Measurements from ENCODE around the gene MAPKAPK5. TPM values are rescaled to one million over a fixed set of nuclear protein-coding genes. Genes with fewer than 3 reads are reported as not detected.

Gene MAPKAPK5
- total RNA-seq, 4 donors from 2014 or later: 73.5 to 768 (median 90.1) TPM

GRCh38 chr12:111870706-111871105 is 28.7 kb downstream of the MAPKAPK5 start:
- DNase-seq: no peak
- H3K27me3 ChIP-seq: no peaks in the 10 kb centered on the region
- WGBS, 2 donors (ENCODE audit: low coverage in 1 of 2): 92 to 100% methylated on average over 2 of the region's 2 CpGs
- H3K27ac ChIP-seq: no peak overlapping the region
- TF ChIP-seq CTCF (IDR thresholded peaks at IDR 0.05) (no peak), POLR2AphosphoS5 (IDR thresholded peaks at IDR 0.05) (no peak), EP300 (IDR thresholded peaks at IDR 0.05; ENCODE audit: low read depth) (no peak), POLR2A (IDR thresholded peaks at IDR 0.05) (no peak)
- no peaks in the 10 kb centered on the region for H3K9me3 ChIP-seq
- in situ Hi-C loops (cut with MboI; ENCODE audit: low pct_ligation_motif_present in 1 of 4, low pct_unique_long_range_greater_than_20kb in 1 of 4, low sequenced_read_pairs in 3 of 4) (no loop called here), intact Hi-C loops (cut with DNase I; ENCODE audit: low total_unique reads) (no loop called here)
- H3K36me3 ChIP-seq: peaks cover 0 to 71% (median 32%) of the 10 kb centered on the region in 4 donors
- H3K4me3 ChIP-seq: no peak overlapping the region
- no peaks in the 10 kb centered on the region for H3K4me1 ChIP-seq

DNA sequence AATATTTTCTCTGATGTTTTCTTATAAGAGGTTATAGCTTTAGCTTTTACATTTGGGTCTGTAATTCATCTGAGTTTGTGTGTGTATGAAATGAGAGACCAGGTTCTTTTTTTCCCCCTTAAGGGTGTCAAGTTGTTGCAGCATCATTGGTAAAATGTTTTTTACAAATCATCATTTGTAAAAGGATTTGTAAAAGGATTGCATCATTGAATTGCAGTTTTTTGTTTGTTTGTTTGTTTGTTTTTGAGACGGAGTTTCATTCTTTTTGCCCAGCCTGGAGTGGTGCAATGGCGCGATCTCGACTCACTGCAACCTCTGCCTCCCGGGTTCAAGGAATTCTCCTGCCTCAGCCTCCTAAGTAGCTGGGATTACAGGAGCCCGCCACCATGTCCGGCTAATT is 31.1 kb downstream of the MAPKAPK5 start:
- no peak for DNase-seq
- no peak for TF ChIP-seq POLR2A (IDR thresholded peaks at IDR 0.05)
- Histone ChIP-seq H3K36me3 (peaks cover 0 to 62% (median 27%) of the 10 kb centered on the region in 4 donors), H3K9me3 (no peaks in the 10 kb centered on the region), H3K27ac (no peak overlapping the region), H3K4me1 (no peaks in the 10 kb centered on the region), H3K27me3 (no peaks in the 10 kb centered on the region), H3K4me3 (no peak overlapping the region)
- WGBS, 2 donors (ENCODE audit: low coverage in 1 of 2): 94% methylated on average over 7 of the region's 7 CpGs; no CpG with 5 or more reads in 1 of the 2 donors
- in situ Hi-C loops (cut with MboI; ENCODE audit: low pct_ligation_motif_present in 1 of 4, low pct_unique_long_range_greater_than_20kb in 1 of 4, low sequenced_read_pairs in 3 of 4): no loop called here
- intact Hi-C loops (cut with DNase I; ENCODE audit: low total_unique reads): no loop called here

- no peak for DNase-seq
- Histone ChIP-seq H3K36me3 (peaks cover 0 to 70% (median 29%) of the 10 kb centered on the region in 4 donors), H3K4me1 (no peaks in the 10 kb centered on the region), H3K4me3 (no peak overlapping the region), H3K27ac (no peak overlapping the region), H3K9me3 (no peaks in the 10 kb centered on the region), H3K27me3 (no peaks in the 10 kb centered on the region)
- intact Hi-C loops (cut with DNase I; ENCODE audit: low total_unique reads) (no loop called here), in situ Hi-C loops (cut with MboI; ENCODE audit: low pct_ligation_motif_present in 1 of 4, low pct_unique_long_range_greater_than_20kb in 1 of 4, low sequenced_read_pairs in 3 of 4) (no loop called here)
- 88% methylated on average over 1 of the region's 1 CpG; no CpG with 5 or more reads in 1 of the 2 donors for WGBS, 2 donors (ENCODE audit: low coverage in 1 of 2)
- TF ChIP-seq POLR2A (IDR thresholded peaks at IDR 0.05): no peak
- no peak for TF ChIP-seq POLR2AphosphoS5 (IDR thresholded peaks at IDR 0.05)
- no peak for TF ChIP-seq EP300 (IDR thresholded peaks at IDR 0.05; ENCODE audit: low read depth)
- TF ChIP-seq CTCF (IDR thresholded peaks at IDR 0.05): no peak
Observed at GRCh38 chr12:111881716-111882115, 39.7 kb downstream of the MAPKAPK5 start.

- in situ Hi-C loops (cut with MboI; ENCODE audit: low pct_ligation_motif_present in 1 of 4, low pct_unique_long_range_greater_than_20kb in 1 of 4, low sequenced_read_pairs in 3 of 4): no loop called here
- no peak for TF ChIP-seq CTCF (IDR thresholded peaks at IDR 0.05)
- no peak for TF ChIP-seq POLR2A (IDR thresholded peaks at IDR 0.05)
- TF ChIP-seq POLR2AphosphoS5 (IDR thresholded peaks at IDR 0.05): no peak
- TF ChIP-seq EP300 (IDR thresholded peaks at IDR 0.05; ENCODE audit: low read depth): no peak
- Histone ChIP-seq H3K27me3 (no peaks in the 10 kb centered on the region), H3K9me3 (no peaks in the 10 kb centered on the region), H3K4me3 (no peak overlapping the region), H3K4me1 (no peaks in the 10 kb centered on the region), H3K36me3 (peaks cover 0 to 75% (median 31%) of the 10 kb centered on the region in 4 donors), H3K27ac (no peak overlapping the region)
- intact Hi-C loops (cut with DNase I; ENCODE audit: low total_unique reads): no loop called here
- no peak for DNase-seq
- WGBS, 2 donors (ENCODE audit: low coverage in 1 of 2): 85 to 95% methylated on average over 5 to 7 of the region's 7 CpGs
Observed at GRCh38 chr12:111886662-111887545, 44.9 kb downstream of the MAPKAPK5 start.

Measured in transverse colon (tissue), 4 donors.